OCI-LY7 (cell line): ENCODE measurements around the gene ZC3H18.

Experiments
- CTCF ChIP-seq: fragments of 200-600 bp; sonication (generic); conservative IDR thresholded peaks from 2 replicates; pipeline ENCODE4 v1.5.1; 2014; ENCODE audit warnings: mild to moderate bottlenecking, antibody characterized with exemption, low read length, moderate library complexity, mixed read lengths
- EZH2phosphoT487 ChIP-seq: fragments of 200-600 bp; sonication (generic); IDR thresholded peaks from 2 replicates; pipeline ENCODE4 v1.6.1; 2018; ENCODE audit warnings: low read depth, borderline replicate concordance, mild to moderate bottlenecking, mixed run types, antibody characterized with exemption, low read length, moderate library complexity, mixed read lengths

GRCh38 chr16:88596483-88596882 lies 26.3 kb downstream of the ZC3H18 start:
- TF ChIP-seq CTCF (no peak), EZH2phosphoT487 (no peak)
